OCI-LY1 (cell line): ENCODE measurements around the gene POTEB.
"Not testable (repeated sequence)": the region's sequence is repeated elsewhere in the genome, so short reads cannot be mapped to it uniquely, and the experiment has no call there.

ENCODE experiments used
- H2AFZ ChIP-seq: fragments of 200-600 bp; sonication (generic), shearing (Covaris generic); 2 replicates; pipeline ENCODE4 v1.6.0; 2014; ENCODE audit warnings: antibody characterized with exemption, mild to moderate bottlenecking, low read length
- H3F3A ChIP-seq: fragments of 200-600 bp; sonication (generic), shearing (Covaris generic); 2 replicates; pipeline ENCODE4 v1.6.0; 2014; ENCODE audit warnings: mild to moderate bottlenecking, antibody characterized with exemption, low read length, moderate library complexity; ENCODE audit not compliant: insufficient read depth
- H3K27ac ChIP-seq: fragments of 200-600 bp; sonication (generic); 2 replicates; pipeline ENCODE4 v1.5.1; 2014; ENCODE audit warnings: low read length, mixed run types, mild to moderate bottlenecking, low read depth; ENCODE audit not compliant: poor library complexity, severe bottlenecking
- H3K27me3 ChIP-seq: fragments of 200-600 bp; sonication (generic); 2 replicates; pipeline ENCODE4 v1.6.0; 2014; ENCODE audit warnings: antibody characterized with exemption, mild to moderate bottlenecking, low read length, moderate library complexity; ENCODE audit not compliant: insufficient read depth
- H3K36me3 ChIP-seq: fragments of 200-600 bp; sonication (generic); 2 replicates; pipeline ENCODE4 v1.6.1; 2014; ENCODE audit warnings: mild to moderate bottlenecking, antibody characterized with exemption, low read length, moderate library complexity, mixed read lengths; ENCODE audit not compliant: insufficient read depth
- H3K4me1 ChIP-seq: fragments of 200-600 bp; sonication (generic); 2 replicates; pipeline ENCODE4 v1.5.1; 2014; ENCODE audit warnings: mild to moderate bottlenecking, low read length, moderate library complexity; ENCODE audit not compliant: insufficient read depth, severe bottlenecking
- H3K4me2 ChIP-seq: fragments of 200-600 bp; sonication (generic), shearing (Covaris generic); 2 replicates; pipeline ENCODE4 v1.6.1; 2014; ENCODE audit warnings: low read length
- H3K4me3 ChIP-seq: fragments of 200-600 bp; sonication (generic); 2 replicates; pipeline ENCODE4 v1.5.1; 2014; ENCODE audit warnings: low read length, low read depth, mild to moderate bottlenecking, mixed read lengths; ENCODE audit not compliant: poor library complexity, severe bottlenecking
- H3K79me2 ChIP-seq: fragments of 200-600 bp; shearing (Covaris generic); 2 replicates; pipeline ENCODE4 v1.6.1; 2016; ENCODE audit warnings: mixed run types, low read length, mixed read lengths; ENCODE audit not compliant: insufficient read depth
- H3K9ac ChIP-seq: fragments of 200-600 bp; sonication (generic), shearing (Covaris generic); 2 replicates; pipeline ENCODE4 v1.6.1; 2014; ENCODE audit warnings: mild to moderate bottlenecking, low read length, mixed read lengths
- H3K9me2 ChIP-seq: fragments of 200-600 bp; sonication (generic), shearing (Covaris generic); 2 replicates; pipeline ENCODE4 v1.6.1; 2014; ENCODE audit warnings: low read depth, mild to moderate bottlenecking, low read length, mixed read lengths
- H3K9me3 ChIP-seq: fragments of 200-600 bp; shearing (Covaris generic); 2 replicates; pipeline ENCODE4 v1.6.1; 2014; ENCODE audit warnings: low read length, mixed read lengths
- H4K20me1 ChIP-seq: fragments of 200-600 bp; sonication (generic), shearing (Covaris generic); 2 replicates; pipeline ENCODE4 v1.6.0; 2016; ENCODE audit warnings: mild to moderate bottlenecking, low read length; ENCODE audit not compliant: insufficient read depth

POTEB gene

DNA sequence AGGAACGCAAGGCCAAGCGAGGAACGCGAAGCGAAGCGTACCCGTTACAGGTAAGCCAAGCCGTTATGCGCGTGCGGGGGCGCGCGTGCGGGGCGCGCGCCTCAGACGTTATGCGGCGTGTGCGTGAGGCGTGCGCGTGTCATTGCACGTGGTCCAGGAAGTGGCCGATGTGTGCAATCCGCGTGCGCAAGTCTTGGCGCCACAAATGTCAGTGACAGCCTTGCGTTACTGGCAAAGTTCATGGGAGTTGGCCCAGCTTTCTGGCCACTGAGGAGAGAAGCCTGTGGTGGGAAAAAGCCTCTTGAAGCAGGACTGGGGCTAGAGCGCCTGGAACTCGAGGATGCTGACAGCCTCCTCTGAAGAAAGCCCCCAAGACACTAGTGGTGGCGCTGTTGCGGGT lies at the start of gene POTEB:
POTEB (minus strand) TSS at position 101 of the 400 bp plus-strand sequence. CDS start 489 bp downstream, outside the sequence.
- H3K79me2 ChIP-seq, H3K27ac ChIP-seq, H3K4me1 ChIP-seq, H3K9me3 ChIP-seq, H3K36me3 ChIP-seq, H3F3A ChIP-seq, H3K9me2 ChIP-seq, H3K4me2 ChIP-seq, H2AFZ ChIP-seq, H3K9ac ChIP-seq, H3K4me3 ChIP-seq, H4K20me1 ChIP-seq, H3K27me3 ChIP-seq: not testable (repeated sequence)

DNA sequence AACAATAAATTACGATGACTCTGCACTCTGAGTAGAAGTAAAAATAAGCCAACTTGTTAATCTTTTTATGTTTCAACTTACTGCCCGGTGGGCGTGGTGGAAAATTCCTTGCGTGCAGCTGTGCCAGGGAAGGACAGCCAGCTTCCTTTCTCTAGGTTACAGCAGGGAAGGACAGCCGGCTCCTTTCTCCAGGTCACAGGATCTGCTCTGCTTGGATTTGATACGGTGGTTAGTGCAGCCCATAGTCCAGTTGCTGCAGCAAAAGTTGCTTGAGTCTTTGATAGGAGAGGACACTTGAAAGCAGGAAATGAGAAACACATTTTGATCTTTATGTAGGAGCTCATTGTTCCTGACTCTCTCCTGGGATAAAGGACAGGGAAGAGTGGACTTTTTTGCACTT lies 13.4 kb upstream of the POTEB start:
- not testable (repeated sequence) for H3K27ac ChIP-seq, H3F3A ChIP-seq

DNA sequence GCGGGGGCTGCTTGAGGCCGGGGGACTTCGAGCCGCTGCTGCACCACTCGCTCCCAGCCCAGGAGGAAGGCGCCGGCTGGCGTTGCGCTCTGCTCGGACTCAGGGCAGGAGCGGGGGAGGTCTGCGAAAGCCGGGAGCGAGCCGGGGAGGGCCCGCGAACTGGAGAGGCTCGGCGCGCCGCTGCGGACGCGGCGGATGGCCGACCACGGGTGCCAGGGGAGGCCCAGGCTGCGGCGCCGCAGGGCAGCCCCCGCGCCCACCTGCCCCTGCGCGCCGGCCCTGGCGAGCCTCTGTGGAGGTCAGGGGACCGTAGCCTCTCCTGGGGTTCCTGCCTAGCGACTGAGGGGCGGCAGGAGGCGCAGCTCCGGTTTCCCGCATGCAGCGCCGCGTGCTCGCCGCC lies 12.0 kb upstream of the POTEB start:
- H3K9me3 ChIP-seq, H3K4me2 ChIP-seq, H3K9ac ChIP-seq, H3K79me2 ChIP-seq, H3F3A ChIP-seq, H3K27ac ChIP-seq, H4K20me1 ChIP-seq, H3K27me3 ChIP-seq, H3K36me3 ChIP-seq, H3K4me1 ChIP-seq, H3K9me2 ChIP-seq, H2AFZ ChIP-seq, H3K4me3 ChIP-seq: not testable (repeated sequence)

More for the DNA sequence above, 13.4 kb upstream of the POTEB start:
- H4K20me1 ChIP-seq, H3K4me1 ChIP-seq, H3K9me3 ChIP-seq, H3K79me2 ChIP-seq, H2AFZ ChIP-seq, H3K4me3 ChIP-seq, H3K4me2 ChIP-seq, H3K9ac ChIP-seq, H3K36me3 ChIP-seq, H3K9me2 ChIP-seq, H3K27me3 ChIP-seq: not testable (repeated sequence)

DNA sequence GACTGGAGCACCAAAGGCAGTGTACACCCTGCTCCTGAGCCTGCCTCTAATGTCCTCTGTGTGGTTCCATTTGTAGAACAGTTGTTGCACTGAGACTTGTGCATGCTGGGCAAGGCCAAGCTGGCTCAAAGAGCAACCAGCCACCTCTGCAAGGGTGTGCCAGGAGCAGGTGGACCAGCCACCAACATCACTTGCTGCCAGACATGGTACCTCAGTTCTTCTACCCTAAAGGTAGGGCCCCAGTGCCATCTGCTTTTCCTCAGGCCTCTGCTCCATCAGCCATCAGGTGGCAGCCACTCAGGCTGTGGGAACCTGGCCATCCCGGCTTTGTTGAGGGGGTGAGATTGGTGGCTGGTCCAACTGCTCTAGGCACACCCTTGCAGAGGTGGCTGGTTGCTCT lies 38.7 kb downstream of the POTEB start:
- not testable (repeated sequence) for H3K9ac ChIP-seq, H2AFZ ChIP-seq, H3K79me2 ChIP-seq, H3K9me3 ChIP-seq, H3F3A ChIP-seq, H3K4me1 ChIP-seq, H3K4me3 ChIP-seq, H3K36me3 ChIP-seq, H3K9me2 ChIP-seq, H3K27me3 ChIP-seq, H3K27ac ChIP-seq, H4K20me1 ChIP-seq, H3K4me2 ChIP-seq
